ENCODE measurements around the gene CD55.

CD55 gene

GRCh38 chr1:207364614-207365013 is 43.1 kb downstream of the CD55 start:
- DNase-seq: no peak

GRCh38 chr1:207365063-207365462 is 43.6 kb downstream of the CD55 start:
- no peak for DNase-seq

- DNase-seq: no peak
Measured at GRCh38 chr1:207366022-207366421, 44.5 kb downstream of the CD55 start.

GRCh38 chr1:207388721-207389120 is 67.2 kb downstream of the CD55 start:
- no peak for DNase-seq

GRCh38 chr1:207389728-207390464 is 68.4 kb downstream of the CD55 start:
- no peak for DNase-seq

- no peak for DNase-seq
Measured at GRCh38 chr1:207393610-207394009, 72.1 kb downstream of the CD55 start.

- DNase-seq: no peak
Measured at GRCh38 chr1:207396168-207396746, 74.8 kb downstream of the CD55 start.

- no peak for DNase-seq
Measured at GRCh38 chr1:207397525-207397926, 76.0 kb downstream of the CD55 start.

- DNase-seq: no peak
Measured at GRCh38 chr1:207398986-207399385, 77.5 kb downstream of the CD55 start.

GRCh38 chr1:207401578-207401977 is 80.1 kb downstream of the CD55 start:
- DNase-seq: no peak

- no peak for DNase-seq
Measured at GRCh38 chr1:207402744-207403143, 81.3 kb downstream of the CD55 start.

- DNase-seq: peak; percentile 12
Measured at GRCh38 chr1:207404849-207405525, 83.5 kb downstream of the CD55 start.

- no peak for DNase-seq
Measured at GRCh38 chr1:207405814-207406213, 84.3 kb downstream of the CD55 start.

- no peak for DNase-seq
Measured at GRCh38 chr1:207407655-207408260, 86.3 kb downstream of the CD55 start.

All from CD4-positive, alpha-beta T cell treated with Interleukin-17A for 4 hours (primary cell).